Neuronal stem cell (in vitro differentiated cells): ENCODE data around the gene GCKR.

Experiments
- DNase-seq: peaks from one replicate; pipeline ENCODE4 v3.0.0-alpha.2; 2013; ENCODE audit warnings: low spot score
- H2AFZ ChIP-seq: one replicate; pipeline ENCODE4 v1.6.1; 2013; ENCODE audit warnings: mild to moderate bottlenecking, low read length, inconsistent platforms
- H2AK5ac ChIP-seq: 2 replicates; pipeline ENCODE4 v1.6.1; 2013; ENCODE audit warnings: low read depth, mild to moderate bottlenecking, inconsistent platforms, low read length, moderate library complexity, mixed read lengths
- H2BK120ac ChIP-seq: 2 replicates; pipeline ENCODE4 v1.6.1; 2013; ENCODE audit warnings: low read depth, mild to moderate bottlenecking, inconsistent platforms, low read length, moderate library complexity, mixed read lengths
- H2BK12ac ChIP-seq: one replicate; pipeline ENCODE4 v1.6.1; 2013; ENCODE audit warnings: low read length, inconsistent platforms
- H2BK15ac ChIP-seq: 2 replicates; pipeline ENCODE4 v1.6.1; 2013; ENCODE audit warnings: mild to moderate bottlenecking, low read length, inconsistent platforms, mixed read lengths
- H2BK5ac ChIP-seq: one replicate; pipeline ENCODE4 v1.6.1; 2013; ENCODE audit warnings: inconsistent platforms, mild to moderate bottlenecking, low read length, moderate library complexity
- H3K14ac ChIP-seq: one replicate; pipeline ENCODE4 v1.6.1; 2013; ENCODE audit warnings: low read length, inconsistent platforms
- H3K18ac ChIP-seq: 2 replicates; pipeline ENCODE4 v1.6.1; 2013; ENCODE audit warnings: low read length, inconsistent platforms
- H3K23ac ChIP-seq: 2 replicates; pipeline ENCODE4 v1.6.1; 2013; ENCODE audit warnings: low read depth, mild to moderate bottlenecking, mixed read lengths, low read length, inconsistent platforms; ENCODE audit not compliant: poor library complexity
- H3K27ac ChIP-seq: replicated peaks from 3 replicates; pipeline ENCODE4 v1.5.1; 2013; ENCODE audit warnings: low read length, inconsistent platforms
- H3K27me3 ChIP-seq, 3 experiments: 2 replicates each; pipeline ENCODE4 v1.6.1; 2013; ENCODE audit warnings: low read length in 3 of 3, mild to moderate bottlenecking in 2 of 3, inconsistent platforms in 1 of 3, low read depth in 1 of 3, mixed read lengths in 1 of 3, moderate library complexity in 1 of 3; ENCODE audit not compliant: control insufficient read depth in 3 of 3, insufficient read depth in 3 of 3
- H3K36me3 ChIP-seq, 2 donors: replicated peaks in 1 of 2; 2 replicates each; pipeline ENCODE4 v1.6.1; 2013; ENCODE audit warnings: low read length in 2 of 2; ENCODE audit not compliant: control insufficient read depth in 2 of 2, insufficient read depth in 2 of 2
- H3K4ac ChIP-seq: 2 replicates; pipeline ENCODE4 v1.6.1; 2013; ENCODE audit warnings: inconsistent platforms, mild to moderate bottlenecking, low read length, moderate library complexity
- H3K4me1 ChIP-seq, 2 donors: 1 replicate in 1 of 2; 2 replicates in 1 of 2; pipeline ENCODE4 v1.6.1; 2013; ENCODE audit warnings: low read length in 2 of 2, low read depth in 1 of 2; ENCODE audit not compliant: control insufficient read depth in 2 of 2, insufficient read depth in 1 of 2
- H3K4me2 ChIP-seq: one replicate; pipeline ENCODE4 v1.6.1; 2013; ENCODE audit warnings: mild to moderate bottlenecking, low read length, inconsistent platforms; ENCODE audit not compliant: insufficient read depth, poor library complexity, severe bottlenecking
- H3K4me3 ChIP-seq, 2 donors: 2 replicates each; pipeline ENCODE4 v1.5.1; 2013; ENCODE audit warnings: low read length in 2 of 2, mild to moderate bottlenecking in 2 of 2, inconsistent platforms in 1 of 2, moderate library complexity in 1 of 2
- H3K79me1 ChIP-seq: one replicate; pipeline ENCODE4 v1.6.1; 2013; ENCODE audit warnings: low read depth, mild to moderate bottlenecking, inconsistent platforms, low read length, moderate library complexity
- H3K9ac ChIP-seq: one replicate; pipeline ENCODE4 v1.6.1; 2013; ENCODE audit warnings: mild to moderate bottlenecking, low read depth, low read length, inconsistent platforms; ENCODE audit not compliant: poor library complexity
- H3K9me3 ChIP-seq, 2 donors: replicated peaks in 1 of 2; 2 replicates each; pipeline versions ENCODE3 to v1.6.1; 2013; ENCODE audit warnings: low read length in 2 of 2, mild to moderate bottlenecking in 2 of 2, inconsistent platforms in 1 of 2, low read depth in 1 of 2, mixed read lengths in 1 of 2, moderate library complexity in 1 of 2; ENCODE audit not compliant: control insufficient read depth in 2 of 2, insufficient read depth in 1 of 2
- H4K8ac ChIP-seq: one replicate; pipeline ENCODE4 v1.6.1; 2013; ENCODE audit warnings: low read depth, mild to moderate bottlenecking, inconsistent platforms, low read length, moderate library complexity
- H4K91ac ChIP-seq: one replicate; pipeline ENCODE4 v1.6.1; 2013; ENCODE audit warnings: low read length, low read depth, mild to moderate bottlenecking, inconsistent platforms; ENCODE audit not compliant: poor library complexity
- WGBS, 2 donors: extraction: QIAGEN DNeasy Blood & Tissue Kit; methylation state at CpG; one replicate each; pipeline ENCODE4 v1.1.7; 2013; ENCODE audit warnings: missing lambda C conversion rate in 2 of 2, mixed read lengths in 1 of 2; ENCODE audit not compliant: insufficient read length in 2 of 2, insufficient replicate concordance in 1 of 2; ENCODE audit errors: extremely low coverage in 2 of 2; 5-methylcytosine and 5-hydroxymethylcytosine counted together

Gene GCKR

GRCh38 chr2:27485496-27485895 lies 11.1 kb upstream of the GCKR start:
- Histone ChIP-seq H3K14ac (no peak overlapping the region), H3K18ac (no peak overlapping the region), H3K79me1 (peaks cover 3% of the 10 kb centered on the region), H2BK120ac (no peak overlapping the region), H2BK15ac (no peak overlapping the region), H2BK5ac (no peak overlapping the region), H3K23ac (no peak overlapping the region), H3K27ac (no peak overlapping the region), H2BK12ac (no peak overlapping the region), H2AK5ac (no peak overlapping the region), H3K36me3 (peaks cover 2 to 22% of the 10 kb centered on the region in 2 donors), H4K91ac (no peak overlapping the region), H3K9me3 (no peaks in the 10 kb centered on the region), H4K8ac (no peak overlapping the region), H3K9ac (no peak overlapping the region), H3K4me3 (no peak overlapping the region), H2AFZ (no peak overlapping the region), H3K27me3 (no peaks in the 10 kb centered on the region), H3K4ac (no peak overlapping the region), H3K4me1 (peaks cover 0 to 7% of the 10 kb centered on the region in 2 donors), H3K4me2 (no peak overlapping the region)
- DNase-seq, result no peak
- WGBS, 2 donors, result no CpG with 5 or more reads among the region's 3 CpGs

DNA sequence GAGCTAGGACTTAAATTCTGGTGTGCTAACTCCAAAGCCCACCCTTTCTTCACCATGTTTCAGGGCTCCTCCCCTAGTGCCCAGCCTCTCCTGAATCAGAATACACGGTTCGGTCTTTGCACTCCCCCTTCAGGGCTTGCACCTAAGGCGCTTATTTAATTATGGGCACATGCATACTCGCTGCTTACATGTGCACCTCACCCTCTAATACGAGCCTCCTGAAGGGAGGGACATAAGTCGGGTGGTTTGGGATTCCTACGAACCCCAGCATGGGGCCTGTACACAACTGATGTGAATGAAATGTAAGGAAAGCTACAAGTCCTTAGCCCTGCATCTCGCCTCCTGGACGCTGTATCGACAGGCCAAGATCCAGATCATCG lies 7.5 kb upstream of the GCKR start:
- H3K4ac ChIP-seq, result no peak overlapping the region
- peak overlapping the region; percentile 94 for H3K4me2 ChIP-seq
- no peak overlapping the region for H2BK120ac ChIP-seq
- H3K9ac ChIP-seq, result peak overlapping the region; percentile 71
- H3K27ac ChIP-seq, result no peak overlapping the region
- H3K4me1 ChIP-seq, result peaks cover under 1 to 9% of the 10 kb centered on the region in 2 donors
- no peaks in the 10 kb centered on the region for H3K9me3 ChIP-seq
- no CpG with 5 or more reads among the region's 11 CpGs for WGBS, 2 donors
- H2BK5ac ChIP-seq, result no peak overlapping the region
- no peak overlapping the region for H4K91ac ChIP-seq
- H3K79me1 ChIP-seq, result peaks cover 3% of the 10 kb centered on the region
- no peak overlapping the region for H3K14ac ChIP-seq
- H3K4me3 ChIP-seq, result peak overlapping the region; percentile 54 to 92
- no peak overlapping the region for H2AK5ac ChIP-seq
- peak overlapping the region; percentile 76 for H2AFZ ChIP-seq
- no peak overlapping the region for H4K8ac ChIP-seq
- DNase-seq, result no peak
- H3K18ac ChIP-seq, result no peak overlapping the region
- no peak overlapping the region for H3K23ac ChIP-seq
- H3K36me3 ChIP-seq, result peaks cover 0 to 4% of the 10 kb centered on the region in 2 donors
- no peak overlapping the region for H2BK15ac ChIP-seq
- H2BK12ac ChIP-seq, result no peak overlapping the region
- peaks cover 0 to 2% (median 0%) of the 10 kb centered on the region in 3 experiments for H3K27me3 ChIP-seq

GRCh38 chr2:27489498-27490397 lies 6.9 kb upstream of the GCKR start, which contains the start of gene IFT172:
Gene IFT172 (minus strand): TSS chr2:27489743. CDS start chr2:27489653, 90 bp downstream.
- Histone ChIP-seq H3K36me3 (peaks cover 0 to 2% of the 10 kb centered on the region in 2 donors), H3K9ac (peak within 1 kb of the TSS; percentile 71), H3K9me3 (no peaks in the 10 kb centered on the region), H2BK5ac (no peak within 1 kb of the TSS), H3K79me1 (peaks cover 3% of the 10 kb centered on the region), H3K4me2 (peak within 1 kb of the TSS; percentile 94), H4K8ac (no peak within 1 kb of the TSS), H3K23ac (no peak within 1 kb of the TSS), H2AK5ac (no peak within 1 kb of the TSS), H3K27ac (no peak within 1 kb of the TSS), H3K4me1 (peaks cover 6 to 13% of the 10 kb centered on the region in 2 donors), H3K4ac (no peak within 1 kb of the TSS), H3K18ac (no peak within 1 kb of the TSS), H4K91ac (no peak within 1 kb of the TSS), H3K4me3 (peak within 1 kb of the TSS; percentile 54 to 92), H2BK12ac (no peak within 1 kb of the TSS), H2BK120ac (no peak within 1 kb of the TSS), H3K14ac (no peak within 1 kb of the TSS), H2AFZ (peak within 1 kb of the TSS; percentile 80), H2BK15ac (no peak within 1 kb of the TSS), H3K27me3 (peaks cover 0 to 7% (median 4%) of the 10 kb centered on the region in 3 experiments)
- peak; percentile 98 for DNase-seq
- no CpG with 5 or more reads among the region's 43 CpGs for WGBS, 2 donors

- Histone ChIP-seq H3K14ac (no peak overlapping the region), H3K79me1 (peaks cover 3% of the 10 kb centered on the region), H3K9me3 (no peaks in the 10 kb centered on the region), H3K4ac (no peak overlapping the region), H2BK12ac (no peak overlapping the region), H3K18ac (no peak overlapping the region), H3K9ac (no peak overlapping the region), H3K23ac (no peak overlapping the region), H3K4me3 (no peak overlapping the region), H2BK120ac (no peak overlapping the region), H3K36me3 (no peaks in the 10 kb centered on the region), H2BK15ac (no peak overlapping the region), H2BK5ac (no peak overlapping the region), H3K27me3 (peaks cover 0 to 27% (median 10%) of the 10 kb centered on the region in 3 experiments), H3K27ac (no peak overlapping the region), H4K8ac (no peak overlapping the region), H3K4me2 (no peak overlapping the region), H2AK5ac (no peak overlapping the region), H2AFZ (no peak overlapping the region), H3K4me1 (peaks cover 6 to 13% of the 10 kb centered on the region in 2 donors), H4K91ac (no peak overlapping the region)
- DNase-seq, result no peak
- WGBS, 2 donors, result no CpG with 5 or more reads among the region's 4 CpGs
Observed at GRCh38 chr2:27492557-27492956, 4.1 kb upstream of the GCKR start.
